PC-3 (cell line): Measurements from ENCODE around the gene S100A14. TPM values are rescaled to one million over a fixed set of nuclear protein-coding genes. Genes with fewer than 3 reads are reported as not detected.
A peak's percentile ranks its signal among the peaks of the same experiment; 100 is the strongest.

ENCODE experiments used
- ATAC-seq: fragments of 200-7000 bp; cut with Tn5 transposase; 2 replicates; pipeline ENCODE4 v1.9.1; 2020; ENCODE audit warnings: mild to moderate bottlenecking, moderate library complexity
- BruUV-seq: library from RNA; stranded (reverse); fragments of 400-500 nt; replicated peaks from 2 replicates; lab custom pipeline; 2021; lab: Mats Ljungman, UMichigan
- CTCF ChIA-PET: fragments of 300-600 bp; sonication (Branson Sonifier 250); formaldehyde crosslinking; loops from one replicate; lab custom pipeline; 2022; ENCODE audit warnings: antibody characterized with exemption; lab: Charles Lee
- POLR2A ChIA-PET: fragments of 300-600 bp; sonication (Branson Sonifier 250); formaldehyde crosslinking; loops from one replicate; lab custom pipeline; 2022; ENCODE audit warnings: antibody characterized with exemption; ENCODE audit not compliant: unreplicated experiment; lab: Charles Lee
- DNase-seq: peaks from one replicate; pipeline ENCODE4 v3.0.0-alpha.2; 2015
- H2AFZ ChIP-seq: fragments of 300-600 bp; sonication (generic); 2 replicates; pipeline ENCODE4 v1.6.0; 2016; ENCODE audit warnings: antibody characterized with exemption, low read length
- H3F3A ChIP-seq: fragments of 300-600 bp; sonication (generic); one replicate; pipeline ENCODE4 v1.6.0; 2017; ENCODE audit warnings: antibody characterized with exemption, low read length, control low read depth, mild to moderate bottlenecking; ENCODE audit not compliant: unreplicated experiment
- H3K27ac ChIP-seq: fragments of 300-600 bp; sonication (generic); 2 replicates; pipeline ENCODE4 v1.5.1; 2016; ENCODE audit warnings: mild to moderate bottlenecking, low read length
- H3K27me3 ChIP-seq: fragments of 300-600 bp; sonication (generic); 2 replicates; pipeline ENCODE4 v1.6.1; 2016; ENCODE audit warnings: low read length, mixed read lengths
- H3K36me3 ChIP-seq: fragments of 300-600 bp; sonication (generic); 2 replicates; pipeline ENCODE4 v1.6.1; 2016; ENCODE audit warnings: low read depth, mixed run types, low read length, mixed read lengths
- H3K4me1 ChIP-seq: fragments of 300-600 bp; sonication (generic); 2 replicates; pipeline ENCODE4 v1.5.1; 2016; ENCODE audit warnings: low read length; ENCODE audit not compliant: insufficient read depth
- H3K4me2 ChIP-seq: fragments of 300-600 bp; sonication (generic); 2 replicates; pipeline ENCODE4 v1.6.0; 2016; ENCODE audit warnings: low read length
- H3K4me3 ChIP-seq: fragments of 300-600 bp; sonication (generic); 2 replicates; pipeline ENCODE4 v1.5.1; 2016; ENCODE audit warnings: mild to moderate bottlenecking, low read length, mixed read lengths
- H3K79me2 ChIP-seq: fragments of 300-600 bp; sonication (generic); 2 replicates; pipeline ENCODE4 v1.6.1; 2017; ENCODE audit warnings: low read length, mixed read lengths
- H3K9ac ChIP-seq: fragments of 300-600 bp; sonication (generic); 2 replicates; pipeline ENCODE4 v1.6.0; 2016; ENCODE audit warnings: mild to moderate bottlenecking, low read length
- H3K9me2 ChIP-seq: fragments of 300-600 bp; sonication (generic); replicated peaks from 2 replicates; pipeline ENCODE4 v1.6.1; 2016; ENCODE audit warnings: mixed run types, low read length, mixed read lengths
- H3K9me3 ChIP-seq: fragments of 300-600 bp; sonication (generic); 2 replicates; pipeline ENCODE4 v1.6.1; 2016; ENCODE audit warnings: low read length, mixed read lengths
- H4K20me1 ChIP-seq: fragments of 300-600 bp; sonication (generic); 2 replicates; pipeline ENCODE4 v1.6.1; 2016; ENCODE audit warnings: low read length, mixed read lengths
- CTCF ChIP-seq: fragments of 300-600 bp; sonication (generic); conservative IDR thresholded peaks from 2 replicates; pipeline ENCODE4 v1.5.1; 2017; ENCODE audit warnings: antibody characterized with exemption, low read depth, mild to moderate bottlenecking, low read length
- EZH2 ChIP-seq: fragments of 300-600 bp; sonication (generic); IDR thresholded peaks from one replicate; pipeline ENCODE4 v1.6.1; 2017; ENCODE audit warnings: antibody characterized with exemption, mild to moderate bottlenecking, low read length; ENCODE audit not compliant: unreplicated experiment
- EZH2phosphoT487 ChIP-seq: fragments of 300-600 bp; sonication (generic); IDR thresholded peaks from 2 replicates; pipeline ENCODE4 v1.6.1; 2018; ENCODE audit warnings: mild to moderate bottlenecking, antibody characterized with exemption, low read length, borderline replicate concordance
- intact Hi-C: fragments of 100-400 bp; cut with micrococcal nuclease; formaldehyde crosslinking; loops from 2 replicates; pipeline ENCODE4 v1.9.0; 2023
- total RNA-seq: library from RNA; depleted of rRNA; stranded (reverse); fragments of >200 nt; gene quantifications from 2 replicates; pipeline ENCODE4 v1.2.3, GENCODE V29; 2014

S100A14 gene
- total RNA-seq, 1 experiment from 2014 or later = 462 TPM

DNA sequence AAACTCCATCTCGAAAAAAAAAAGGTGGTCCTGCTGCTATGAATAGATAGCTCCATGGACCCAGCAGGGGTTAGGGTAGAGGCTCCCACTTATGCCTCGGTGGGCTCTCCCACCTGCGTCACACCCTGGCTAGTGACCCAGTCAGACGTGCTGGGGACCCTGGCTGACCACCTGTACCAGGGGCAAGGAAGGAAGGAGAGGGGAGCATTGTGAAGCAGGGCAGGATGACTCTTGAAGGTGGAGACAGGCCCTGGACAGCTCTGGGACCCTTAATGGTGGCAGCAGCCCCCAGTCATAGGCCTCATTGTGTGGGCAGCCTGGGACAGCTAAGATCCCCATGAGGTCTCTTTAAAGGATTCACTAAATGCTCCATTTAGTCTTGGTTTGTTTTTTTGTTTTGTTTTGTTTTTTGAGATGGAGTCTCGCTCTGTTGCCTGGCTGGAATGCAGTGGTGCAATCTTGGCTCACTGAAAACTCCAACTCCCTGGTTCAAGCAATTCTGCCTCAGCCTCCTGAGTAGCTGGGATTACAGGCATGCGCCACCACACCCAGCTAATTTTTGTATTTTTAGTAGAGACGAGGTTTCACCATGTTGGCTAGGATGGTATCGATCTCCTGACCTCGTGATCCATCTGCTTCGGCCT, 32.0 kb upstream of the S100A14 start:
- 0 out of 2 replicates have a peak, but pooled peaks cover 8% of the 10 kb centered on the region for H4K20me1 ChIP-seq
- no peaks in the 10 kb centered on the region for H3K9me2 ChIP-seq
- H3K9ac ChIP-seq = no peak overlapping the region
- H3F3A ChIP-seq = peaks cover 18% of the 10 kb centered on the region
- H2AFZ ChIP-seq = no peak overlapping the region
- ChIA-PET CTCF (no interaction called here), POLR2A (interaction anchor here (0.6 to 1.4 kb wide), 2 partner anchors 13 to 76 kb away, joined by 3 to 6 read pairs; no protein-coding TSS in a partner anchor)
- intact Hi-C loops = no loop called here
- H3K27ac ChIP-seq = no peak overlapping the region
- H3K9me3 ChIP-seq = no peaks in the 10 kb centered on the region
- no peak for ATAC-seq
- H3K36me3 ChIP-seq = peaks cover 35% of the 10 kb centered on the region
- no peak for TF ChIP-seq EZH2
- no peak for TF ChIP-seq CTCF
- TF ChIP-seq EZH2phosphoT487 = no peak
- peaks cover 14% of the 10 kb centered on the region; the same call in 1 of the 2 replicates for H3K79me2 ChIP-seq
- H3K4me3 ChIP-seq = no peak overlapping the region
- H3K27me3 ChIP-seq = no peaks in the 10 kb centered on the region
- no TSS peak for BruUV-seq
- no peak overlapping the region for H3K4me2 ChIP-seq
- peaks cover 11% of the 10 kb centered on the region for H3K4me1 ChIP-seq
- no peak for DNase-seq

DNA sequence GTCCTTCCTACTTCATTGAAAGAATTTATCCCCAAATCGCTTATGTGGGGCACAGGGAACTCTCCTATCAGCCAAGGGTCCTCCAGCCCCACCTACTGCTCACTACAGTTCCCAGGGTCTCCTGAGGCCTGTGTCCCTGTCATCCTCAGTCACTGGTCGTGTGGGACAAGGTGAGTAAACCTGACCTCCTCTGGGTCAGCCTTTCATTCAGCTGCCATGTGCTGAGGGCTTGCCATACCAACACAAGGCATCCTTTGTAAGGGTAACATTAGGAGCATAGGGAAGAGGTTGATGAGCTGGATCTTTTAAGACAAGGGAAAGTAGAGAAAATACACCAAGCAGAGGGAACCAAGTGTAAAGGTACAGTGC, 31.2 kb upstream of the S100A14 start:
- Histone ChIP-seq H3F3A (peaks cover 18% of the 10 kb centered on the region), H4K20me1 (0 out of 2 replicates have a peak, but pooled peaks cover 8% of the 10 kb centered on the region), H3K27ac (no peak overlapping the region), H3K79me2 (peaks cover 21% of the 10 kb centered on the region; the same call in 1 of the 2 replicates), H2AFZ (no peak overlapping the region), H3K36me3 (peaks cover 43% of the 10 kb centered on the region), H3K9ac (no peak overlapping the region), H3K4me2 (no peak overlapping the region), H3K9me2 (no peaks in the 10 kb centered on the region), H3K4me3 (no peak overlapping the region), H3K9me3 (no peaks in the 10 kb centered on the region), H3K27me3 (no peaks in the 10 kb centered on the region), H3K4me1 (peaks cover 5% of the 10 kb centered on the region; the same call in 1 of the 2 replicates)
- ATAC-seq (peak; percentile 14), DNase-seq (no peak)
- BruUV-seq = TSS peak; percentile 8
- no peak for TF ChIP-seq EZH2phosphoT487
- no peak for TF ChIP-seq EZH2
- TF ChIP-seq CTCF = no peak
- intact Hi-C loops = no loop called here
- ChIA-PET CTCF (no interaction called here), POLR2A (interaction anchor here (1.4 kb wide), 1 partner anchor 12 kb away, joined by 6 read pairs; no protein-coding TSS in a partner anchor)
